ENCODE measurements around the gene SSBP3.

DNA sequence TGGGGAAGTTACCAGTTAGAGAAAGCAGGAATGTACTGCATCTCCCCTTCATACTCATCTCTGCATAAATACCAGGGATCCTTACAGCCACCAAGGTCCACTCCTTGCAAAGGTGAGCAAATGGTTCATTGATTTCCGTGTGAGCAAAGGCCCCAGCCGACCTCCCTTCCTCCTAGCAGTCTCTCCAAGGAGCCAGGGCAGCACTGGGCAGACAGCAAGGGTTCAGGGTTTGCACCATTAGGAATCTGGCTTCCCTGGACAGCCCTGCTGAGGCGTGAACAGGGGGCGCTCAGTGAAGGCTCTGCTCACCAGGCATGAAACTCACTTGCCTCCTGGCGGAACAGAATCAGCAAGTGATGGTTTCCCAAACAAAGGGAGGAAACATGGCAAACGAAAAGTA, 140.5 kb downstream of the SSBP3 start:
- TF ChIP-seq, protein P1, sequence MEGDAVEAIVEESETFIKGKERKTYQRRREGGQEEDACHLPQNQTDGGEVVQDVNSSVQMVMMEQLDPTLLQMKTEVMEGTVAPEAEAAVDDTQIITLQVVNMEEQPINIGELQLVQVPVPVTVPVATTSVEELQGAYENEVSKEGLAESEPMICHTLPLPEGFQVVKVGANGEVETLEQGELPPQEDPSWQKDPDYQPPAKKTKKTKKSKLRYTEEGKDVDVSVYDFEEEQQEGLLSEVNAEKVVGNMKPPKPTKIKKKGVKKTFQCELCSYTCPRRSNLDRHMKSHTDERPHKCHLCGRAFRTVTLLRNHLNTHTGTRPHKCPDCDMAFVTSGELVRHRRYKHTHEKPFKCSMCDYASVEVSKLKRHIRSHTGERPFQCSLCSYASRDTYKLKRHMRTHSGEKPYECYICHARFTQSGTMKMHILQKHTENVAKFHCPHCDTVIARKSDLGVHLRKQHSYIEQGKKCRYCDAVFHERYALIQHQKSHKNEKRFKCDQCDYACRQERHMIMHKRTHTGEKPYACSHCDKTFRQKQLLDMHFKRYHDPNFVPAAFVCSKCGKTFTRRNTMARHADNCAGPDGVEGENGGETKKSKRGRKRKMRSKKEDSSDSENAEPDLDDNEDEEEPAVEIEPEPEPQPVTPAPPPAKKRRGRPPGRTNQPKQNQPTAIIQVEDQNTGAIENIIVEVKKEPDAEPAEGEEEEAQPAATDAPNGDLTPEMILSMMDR (optimal IDR thresholded peaks at IDR 0.05 in 1 of 3, IDR thresholded peaks at IDR 0.05 in 1 of 3, conservative IDR thresholded peaks at IDR 0.05 in 1 of 3; ENCODE audit: extremely low read depth in 1 of 3, insufficient read depth in 2 of 3, low read length in 3 of 3) = no peak
- no peak for TF ChIP-seq EZH2 (IDR thresholded peaks at IDR 0.05; ENCODE audit: low read length)
